Prostate gland (tissue), 2 donors: ENCODE data around the gene ACP4. TPM values are rescaled to one million over a fixed set of nuclear protein-coding genes. Genes with fewer than 3 reads are reported as not detected.

ENCODE experiments used
- DNase-seq: peaks from one replicate; pipeline ENCODE4 v3.0.0-alpha.2; 2019; ENCODE audit warnings: low spot score
- H3K27ac ChIP-seq, 2 donors: fragments of 200-600 bp; sonication (generic); 2 replicates each; pipeline ENCODE4 v1.5.1; 2017 to 2019
- H3K27me3 ChIP-seq: fragments of 200-600 bp; sonication (generic); replicated peaks from 2 replicates; pipeline ENCODE4 v1.5.1; 2019; ENCODE audit not compliant: insufficient read depth
- H3K36me3 ChIP-seq, 2 donors: fragments of 200-600 bp; sonication (generic); 1 replicate in 1 of 2; 2 replicates in 1 of 2; pipeline versions ENCODE4 v1.5.1 to v1.8.1; 2017 to 2019
- H3K4me1 ChIP-seq: fragments of 200-600 bp; sonication (generic); replicated peaks from 2 replicates; pipeline ENCODE4 v1.5.1; 2019
- H3K4me3 ChIP-seq, 2 donors: fragments of 200-600 bp; sonication (generic); 2 replicates each; pipeline ENCODE4 v1.5.1; 2017 to 2019
- H3K9me3 ChIP-seq: fragments of 200-600 bp; sonication (generic); 2 replicates; pipeline ENCODE4 v1.5.1; 2017
- POLR2A ChIP-seq: fragments of 450-650 bp; IDR thresholded peaks from one replicate; pipeline ENCODE4 v1.6.1; 2016; ENCODE audit warnings: antibody characterized with exemption, mild to moderate bottlenecking
- POLR2AphosphoS5 ChIP-seq: sonication (generic); formaldehyde crosslinking; IDR thresholded peaks from one replicate; pipeline ENCODE4 v1.6.1; 2017; ENCODE audit warnings: antibody characterized with exemption
- WGBS: methylation state at CpG from one replicate; pipeline ENCODE4 v1.1.5; 2018; 5-methylcytosine and 5-hydroxymethylcytosine counted together
- intact Hi-C: fragments of 100-400 bp; cut with DNase I; formaldehyde crosslinking; loops from one replicate; pipeline ENCODE4 v1.14.2; 2022
- total RNA-seq, 2 donors: library from RNA; depleted of rRNA; stranded (reverse); fragments of >200 nt; gene quantifications; one replicate each; pipeline ENCODE4 v1.1.0, GENCODE V29; 2016
- TF ChIP-seq, protein P1 (sequence below), 4 experiments: fragments of 200-600 bp in 2 of 4; fragments of 450-650 bp in 2 of 4; sonication (generic) in 2 of 4; IDR thresholded peaks; 1 replicate in 3 of 4; 2 replicates in 1 of 4; pipeline ENCODE4 v1.5.1; 2016 to 2019; ENCODE audit warnings: antibody characterized with exemption in 4 of 4, mild to moderate bottlenecking in 2 of 4, moderate library complexity in 2 of 4

The ACP4 gene
- total RNA-seq, 2 donors from 2014 or later = not detected

GRCh38 chr19:50823389-50824042 lies 33.3 kb downstream of the ACP4 start, which contains the start of gene KLK1:
Gene KLK1 (minus strand): TSS chr19:50823787. CDS start chr19:50823748, 39 bp downstream.
- intact Hi-C loops = no loop called here
- Histone ChIP-seq H3K4me1 (no peaks in the 10 kb centered on the region), H3K27ac (no peak within 1 kb of the TSS), H3K27me3 (no peaks in the 10 kb centered on the region), H3K9me3 (no peaks in the 10 kb centered on the region), H3K4me3 (no peak within 1 kb of the TSS), H3K36me3 (no peaks in the 10 kb centered on the region)
- DNase-seq = no peak
- 57% methylated on average over 14 of the region's 14 CpGs for WGBS
- TF ChIP-seq POLR2A (no peak), POLR2AphosphoS5 (no peak)
- TF ChIP-seq, protein P1, sequence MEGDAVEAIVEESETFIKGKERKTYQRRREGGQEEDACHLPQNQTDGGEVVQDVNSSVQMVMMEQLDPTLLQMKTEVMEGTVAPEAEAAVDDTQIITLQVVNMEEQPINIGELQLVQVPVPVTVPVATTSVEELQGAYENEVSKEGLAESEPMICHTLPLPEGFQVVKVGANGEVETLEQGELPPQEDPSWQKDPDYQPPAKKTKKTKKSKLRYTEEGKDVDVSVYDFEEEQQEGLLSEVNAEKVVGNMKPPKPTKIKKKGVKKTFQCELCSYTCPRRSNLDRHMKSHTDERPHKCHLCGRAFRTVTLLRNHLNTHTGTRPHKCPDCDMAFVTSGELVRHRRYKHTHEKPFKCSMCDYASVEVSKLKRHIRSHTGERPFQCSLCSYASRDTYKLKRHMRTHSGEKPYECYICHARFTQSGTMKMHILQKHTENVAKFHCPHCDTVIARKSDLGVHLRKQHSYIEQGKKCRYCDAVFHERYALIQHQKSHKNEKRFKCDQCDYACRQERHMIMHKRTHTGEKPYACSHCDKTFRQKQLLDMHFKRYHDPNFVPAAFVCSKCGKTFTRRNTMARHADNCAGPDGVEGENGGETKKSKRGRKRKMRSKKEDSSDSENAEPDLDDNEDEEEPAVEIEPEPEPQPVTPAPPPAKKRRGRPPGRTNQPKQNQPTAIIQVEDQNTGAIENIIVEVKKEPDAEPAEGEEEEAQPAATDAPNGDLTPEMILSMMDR (IDR thresholded peaks at IDR 0.05) = no peak

- no peak for DNase-seq
- Histone ChIP-seq H3K9me3 (no peaks in the 10 kb centered on the region), H3K36me3 (no peaks in the 10 kb centered on the region), H3K4me3 (no peak overlapping the region), H3K27me3 (no peaks in the 10 kb centered on the region), H3K4me1 (no peaks in the 10 kb centered on the region), H3K27ac (no peak overlapping the region)
- WGBS = 79% methylated on average over 43 of the region's 43 CpGs
- intact Hi-C loops = no loop called here
- TF ChIP-seq, protein P1 (IDR thresholded peaks at IDR 0.05) = no peak
- TF ChIP-seq POLR2A (no peak), POLR2AphosphoS5 (no peak)
Measured at GRCh38 chr19:50826492-50827240, 36.5 kb downstream of the ACP4 start.

DNA sequence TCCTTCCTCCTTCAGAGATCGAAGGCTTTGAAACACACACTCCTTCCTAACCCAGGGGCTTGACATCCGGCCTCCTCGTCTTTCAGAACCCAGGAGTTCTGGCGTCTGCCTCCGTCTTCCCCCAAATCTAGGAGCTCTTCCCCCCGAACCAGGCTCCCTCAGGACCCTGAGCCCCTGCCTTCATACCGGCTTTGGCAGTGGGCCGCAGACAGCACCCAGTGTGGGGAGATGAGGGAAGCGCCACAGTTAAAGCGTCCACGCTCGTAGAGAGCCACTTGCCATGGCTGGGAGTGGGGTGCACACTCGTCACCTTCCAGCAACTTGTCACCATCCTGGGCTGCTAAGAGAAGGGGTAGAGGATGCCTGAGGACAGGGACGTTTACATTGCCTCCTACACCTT lies 37.3 kb downstream of the ACP4 start:
- no peak for DNase-seq
- WGBS = 83% methylated on average over 14 of the region's 14 CpGs
- H3K27ac ChIP-seq = no peak overlapping the region
- H3K4me1 ChIP-seq = no peaks in the 10 kb centered on the region
- H3K27me3 ChIP-seq = no peaks in the 10 kb centered on the region
- intact Hi-C loops = no loop called here
- no peaks in the 10 kb centered on the region for H3K36me3 ChIP-seq
- H3K9me3 ChIP-seq = no peaks in the 10 kb centered on the region
- TF ChIP-seq POLR2AphosphoS5 (no peak), POLR2A (no peak)
- TF ChIP-seq, protein P1 (IDR thresholded peaks at IDR 0.05) = no peak
- H3K4me3 ChIP-seq = no peak overlapping the region

DNA sequence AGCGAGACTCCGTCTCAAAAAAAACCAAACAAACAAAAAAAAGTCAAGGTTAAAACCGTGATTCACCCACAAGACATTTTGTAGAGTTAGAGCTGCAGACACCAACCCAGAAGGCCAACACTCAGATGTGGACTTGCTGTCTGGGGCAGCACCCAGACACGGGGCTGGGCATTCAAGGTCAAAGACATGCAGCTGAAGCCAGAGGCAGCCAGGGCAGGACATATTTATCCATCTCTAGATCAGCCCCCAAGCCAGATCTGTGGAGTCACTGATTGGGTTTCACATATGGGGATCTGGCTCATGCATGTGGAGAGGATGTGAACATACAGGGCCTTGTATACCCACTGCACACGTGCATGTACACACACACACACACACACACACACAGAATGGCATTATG lies 39.6 kb downstream of the ACP4 start:
- intact Hi-C loops = no loop called here
- Histone ChIP-seq H3K36me3 (no peaks in the 10 kb centered on the region), H3K4me3 (no peak overlapping the region), H3K4me1 (no peaks in the 10 kb centered on the region), H3K27ac (no peak overlapping the region), H3K27me3 (no peaks in the 10 kb centered on the region), H3K9me3 (no peaks in the 10 kb centered on the region)
- no peak for TF ChIP-seq POLR2AphosphoS5
- no peak for TF ChIP-seq POLR2A
- TF ChIP-seq, protein P1 (IDR thresholded peaks at IDR 0.05) = no peak
- WGBS = 81% methylated on average over 5 of the region's 5 CpGs
- DNase-seq = no peak
